HCT116 (cell line): ENCODE data around the gene DNM2. TPM values are rescaled to one million over a fixed set of nuclear protein-coding genes. Genes with fewer than 3 reads are reported as not detected.

Source experiments
- ATAC-seq: fragments of 200-7000 bp; cut with Tn5 transposase; 2 replicates; pipeline ENCODE4 v1.9.1; 2020; ENCODE audit warnings: mild to moderate bottlenecking, moderate library complexity
- BruUV-seq: library from RNA; stranded (reverse); fragments of 400-500 nt; replicated peaks from 2 replicates; lab custom pipeline; 2021; lab: Mats Ljungman, UMichigan
- CTCF ChIA-PET: fragments of 300-600 bp; sonication (Branson Sonifier 250); formaldehyde crosslinking; loops from one replicate; lab custom pipeline; 2021; ENCODE audit warnings: antibody characterized with exemption; lab: Charles Lee
- POLR2A ChIA-PET: fragments of 300-600, 350-600 bp; sonication (Branson Sonifier 250); formaldehyde crosslinking; loops from one replicate; lab custom pipeline; 2021; ENCODE audit warnings: antibody characterized with exemption; lab: Charles Lee
- RAD21 ChIA-PET, 2 experiments: fragments of 300-600 bp; sonication (Branson Sonifier 250); formaldehyde crosslinking; loops; one replicate each; lab custom pipeline; 2023; ENCODE audit warnings: low total read pairs in 2 of 2; ENCODE audit not compliant: uncharacterized antibody in 2 of 2, unreplicated experiment in 2 of 2, low non-redundant PET in 1 of 2; lab: Charles Lee
- DNase-seq: peaks from one replicate; pipeline ENCODE4 v3.0.0-alpha.2; 2010; ENCODE audit warnings: low read depth, low spot score
- H2AFZ ChIP-seq: fragments of 200-600 bp; shearing (Covaris generic), sonication (generic); 2 replicates; pipeline ENCODE4 v1.6.1; 2017; ENCODE audit warnings: low read depth, mixed run types, mixed read lengths, antibody characterized with exemption, low read length; ENCODE audit not compliant: poor library complexity, severe bottlenecking
- H3K27ac ChIP-seq: 2 replicates; pipeline ENCODE4 v1.5.1; 2012; ENCODE audit warnings: low read depth, low read length
- H3K27me3 ChIP-seq: fragments of 200-600 bp; sonication (generic); 2 replicates; pipeline ENCODE4 v1.6.1; 2016; ENCODE audit warnings: mixed run types, low read length, mixed read lengths; ENCODE audit not compliant: insufficient read depth
- H3K36me3 ChIP-seq, 2 experiments: fragments of 200-500 bp in 1 of 2; fragments of 200-600 bp in 1 of 2; sonication (Bioruptor generic) in 1 of 2; sonication (generic) in 1 of 2; 2 replicates each; pipeline versions ENCODE4 v1.5.1 to v1.6.1; 2014 to 2016; ENCODE audit warnings: low read length in 2 of 2, inconsistent platforms in 1 of 2, mixed read lengths in 1 of 2, mixed run types in 1 of 2; ENCODE audit not compliant: insufficient read depth in 2 of 2, control insufficient read depth in 1 of 2
- H3K4me1 ChIP-seq, 2 experiments: fragments of 200-600 bp in 1 of 2; sonication (generic) in 1 of 2; 2 replicates each; pipeline versions ENCODE4 v1.5.1 to v1.6.1; 2012 to 2017; ENCODE audit warnings: low read length in 2 of 2, inconsistent platforms in 1 of 2, mild to moderate bottlenecking in 1 of 2, mixed read lengths in 1 of 2, mixed run types in 1 of 2, moderate library complexity in 1 of 2; ENCODE audit not compliant: insufficient read depth in 2 of 2, control insufficient read depth in 1 of 2
- H3K4me2 ChIP-seq: fragments of 200-600 bp; sonication (generic); 2 replicates; pipeline ENCODE4 v1.6.1; 2017; ENCODE audit warnings: mixed run types, low read length, mixed read lengths
- H3K4me3 ChIP-seq, 2 experiments: fragments of 200-600 bp in 1 of 2; sonication (generic) in 1 of 2; replicated peaks in 1 of 2; 2 replicates each; pipeline ENCODE4 v1.5.1; 2011 to 2016; ENCODE audit warnings: low read length in 2 of 2, control low read depth in 1 of 2, low read depth in 1 of 2, mild to moderate bottlenecking in 1 of 2, mixed read lengths in 1 of 2, mixed run types in 1 of 2
- H3K79me2 ChIP-seq: fragments of 200-600 bp; sonication (generic); 2 replicates; pipeline ENCODE4 v1.6.1; 2017; ENCODE audit warnings: mild to moderate bottlenecking, mixed run types, low read length, moderate library complexity, mixed read lengths; ENCODE audit not compliant: insufficient read depth
- H3K9ac ChIP-seq: fragments of 200-600 bp; sonication (generic); 2 replicates; pipeline ENCODE4 v1.6.1; 2016; ENCODE audit warnings: low read length, mixed read lengths
- H3K9me2 ChIP-seq: fragments of 200-600 bp; sonication (generic), shearing (Covaris generic); 2 replicates; pipeline ENCODE4 v1.6.1; 2017; ENCODE audit warnings: mixed run types, mild to moderate bottlenecking, moderate library complexity; ENCODE audit not compliant: insufficient read depth
- H3K9me3 ChIP-seq, 2 experiments: fragments of 200-500 bp in 1 of 2; fragments of 200-600 bp in 1 of 2; sonication (Bioruptor generic) in 1 of 2; sonication (generic) in 1 of 2; 2 replicates each; pipeline ENCODE4 v1.6.1; 2014 to 2017; ENCODE audit warnings: low read length in 2 of 2, mixed read lengths in 2 of 2, inconsistent platforms in 1 of 2, low read depth in 1 of 2, mild to moderate bottlenecking in 1 of 2, mixed run types in 1 of 2, moderate library complexity in 1 of 2; ENCODE audit not compliant: control insufficient read depth in 1 of 2, insufficient read depth in 1 of 2
- H4K20me1 ChIP-seq: fragments of 200-600 bp; sonication (generic), shearing (Covaris generic); 2 replicates; pipeline ENCODE4 v1.6.1; 2017; ENCODE audit warnings: mixed run types, mild to moderate bottlenecking, moderate library complexity; ENCODE audit not compliant: insufficient read depth
- CEBPB ChIP-seq: IDR thresholded peaks from 2 replicates; pipeline ENCODE4 v1.6.1; 2012; ENCODE audit warnings: low read depth
- EGR1 ChIP-seq: IDR thresholded peaks from 2 replicates; pipeline ENCODE4 v1.6.1; 2012; ENCODE audit warnings: low read depth
- ELF1 ChIP-seq: IDR thresholded peaks from 2 replicates; pipeline ENCODE4 v1.6.1; 2012; ENCODE audit warnings: low read depth, borderline replicate concordance
- EZH2 ChIP-seq: fragments of 200-600 bp; sonication (generic); IDR thresholded peaks from 2 replicates; pipeline ENCODE4 v1.6.1; 2017; ENCODE audit warnings: antibody characterized with exemption, mixed run types
- EZH2phosphoT487 ChIP-seq: fragments of 200-600 bp; IDR thresholded peaks from 2 replicates; pipeline ENCODE4 v1.6.1; 2018; ENCODE audit warnings: antibody characterized with exemption, borderline replicate concordance
- FOSL1 ChIP-seq: IDR thresholded peaks from 2 replicates; pipeline ENCODE4 v1.6.1; 2012; ENCODE audit warnings: low read depth
- JUND ChIP-seq: IDR thresholded peaks from 2 replicates; pipeline ENCODE4 v1.6.1; 2012
- POLR2A ChIP-seq: IDR thresholded peaks from 2 replicates; pipeline ENCODE4 v1.7.0; 2011; ENCODE audit warnings: borderline replicate concordance; ENCODE audit not compliant: insufficient read depth, insufficient read length; ENCODE audit errors: extremely low read depth
- RAD21 ChIP-seq: IDR thresholded peaks from 2 replicates; pipeline ENCODE4 v1.6.1; 2012; ENCODE audit warnings: low read depth, mild to moderate bottlenecking
- SIN3A ChIP-seq: IDR thresholded peaks from 2 replicates; pipeline ENCODE4 v1.6.1; 2012; ENCODE audit warnings: low read depth
- SP1 ChIP-seq: IDR thresholded peaks from 2 replicates; pipeline ENCODE4 v1.6.1; 2012; ENCODE audit warnings: low read depth
- TCF7L2 ChIP-seq: IDR thresholded peaks from 2 replicates; pipeline ENCODE4 v1.7.0; 2011; ENCODE audit warnings: borderline replicate concordance, inconsistent platforms; ENCODE audit not compliant: insufficient read depth, insufficient read length; ENCODE audit errors: extremely low read depth
- YY1 ChIP-seq: IDR thresholded peaks from 2 replicates; pipeline ENCODE4 v1.6.1; 2011; ENCODE audit warnings: low read length, low read depth, moderate library complexity, mild to moderate bottlenecking; ENCODE audit not compliant: insufficient replicate concordance; ENCODE audit errors: extremely low read depth
- ZNF274 ChIP-seq: fragments of 200-500 bp; sonication (Bioruptor generic); IDR thresholded peaks from 2 replicates; pipeline ENCODE4 v1.6.1; 2014; ENCODE audit warnings: mild to moderate bottlenecking, low read depth, low read length, inconsistent platforms
- intact Hi-C: fragments of 100-400 bp; cut with micrococcal nuclease; formaldehyde crosslinking; loops from 2 replicates; pipeline ENCODE4 v1.10.0; 2022
- total RNA-seq: library from RNA; stranded (reverse); gene quantifications from one replicate; pipeline ENCODE4 v1.2.1, GENCODE V29; 2021; ENCODE audit not compliant: unreplicated experiment
- TF ChIP-seq, protein P1 (sequence below), 3 experiments: fragments of 200-600 bp in 1 of 3; sonication (generic) in 1 of 3; IDR thresholded peaks in 2 of 3; conservative IDR thresholded peaks in 1 of 3; 2 replicates each; pipeline ENCODE4 v1.5.1; 2012 to 2017; ENCODE audit warnings: low read depth in 2 of 3, low read length in 2 of 3, antibody characterized with exemption in 1 of 3, borderline replicate concordance in 1 of 3, control low read depth in 1 of 3, mild to moderate bottlenecking in 1 of 3, mixed read lengths in 1 of 3, mixed run types in 1 of 3, moderate library complexity in 1 of 3; ENCODE audit not compliant: insufficient read depth in 1 of 3
- TF ChIP-seq, protein P2 (sequence below): IDR thresholded peaks from 2 replicates; pipeline ENCODE4 v1.6.1; 2012; ENCODE audit warnings: low read depth
- TF ChIP-seq, protein P3 (sequence below): IDR thresholded peaks from 2 replicates; pipeline ENCODE4 v1.6.1; 2012
- TF ChIP-seq, protein P4 (sequence below): IDR thresholded peaks from 2 replicates; pipeline ENCODE4 v1.6.1; 2012

Gene DNM2
- total RNA-seq, 1 experiment from 2014 or later = 183 TPM

DNA sequence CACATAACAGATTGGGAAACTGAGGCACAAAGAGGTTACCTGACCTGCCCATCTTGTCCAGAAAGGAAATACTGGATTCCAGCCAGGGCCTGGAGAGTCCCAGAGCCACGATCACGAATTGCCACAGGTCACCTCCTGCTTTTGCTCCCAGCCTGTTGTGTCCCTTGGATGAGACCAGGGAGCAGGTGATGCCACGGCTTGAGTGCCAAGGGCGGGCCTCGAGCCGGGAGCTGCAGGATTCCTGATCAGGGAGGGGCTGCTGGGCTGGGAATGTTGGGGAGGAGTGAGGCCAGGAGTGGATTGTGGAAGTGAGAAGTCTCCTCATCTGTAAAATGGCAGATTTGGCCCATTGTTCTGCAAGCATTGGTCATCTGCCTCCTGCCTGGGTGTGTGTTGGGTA is 29.4 kb downstream of the DNM2 start (continued):
- TF ChIP-seq, protein P1, sequence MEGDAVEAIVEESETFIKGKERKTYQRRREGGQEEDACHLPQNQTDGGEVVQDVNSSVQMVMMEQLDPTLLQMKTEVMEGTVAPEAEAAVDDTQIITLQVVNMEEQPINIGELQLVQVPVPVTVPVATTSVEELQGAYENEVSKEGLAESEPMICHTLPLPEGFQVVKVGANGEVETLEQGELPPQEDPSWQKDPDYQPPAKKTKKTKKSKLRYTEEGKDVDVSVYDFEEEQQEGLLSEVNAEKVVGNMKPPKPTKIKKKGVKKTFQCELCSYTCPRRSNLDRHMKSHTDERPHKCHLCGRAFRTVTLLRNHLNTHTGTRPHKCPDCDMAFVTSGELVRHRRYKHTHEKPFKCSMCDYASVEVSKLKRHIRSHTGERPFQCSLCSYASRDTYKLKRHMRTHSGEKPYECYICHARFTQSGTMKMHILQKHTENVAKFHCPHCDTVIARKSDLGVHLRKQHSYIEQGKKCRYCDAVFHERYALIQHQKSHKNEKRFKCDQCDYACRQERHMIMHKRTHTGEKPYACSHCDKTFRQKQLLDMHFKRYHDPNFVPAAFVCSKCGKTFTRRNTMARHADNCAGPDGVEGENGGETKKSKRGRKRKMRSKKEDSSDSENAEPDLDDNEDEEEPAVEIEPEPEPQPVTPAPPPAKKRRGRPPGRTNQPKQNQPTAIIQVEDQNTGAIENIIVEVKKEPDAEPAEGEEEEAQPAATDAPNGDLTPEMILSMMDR (IDR thresholded peaks at IDR 0.05 in 2 of 3, conservative IDR thresholded peaks at IDR 0.05 in 1 of 3; ENCODE audit: borderline replicate concordance in 1 of 3, insufficient read depth in 1 of 3, low read depth in 2 of 3, low read length in 2 of 3) = no peak

DNA sequence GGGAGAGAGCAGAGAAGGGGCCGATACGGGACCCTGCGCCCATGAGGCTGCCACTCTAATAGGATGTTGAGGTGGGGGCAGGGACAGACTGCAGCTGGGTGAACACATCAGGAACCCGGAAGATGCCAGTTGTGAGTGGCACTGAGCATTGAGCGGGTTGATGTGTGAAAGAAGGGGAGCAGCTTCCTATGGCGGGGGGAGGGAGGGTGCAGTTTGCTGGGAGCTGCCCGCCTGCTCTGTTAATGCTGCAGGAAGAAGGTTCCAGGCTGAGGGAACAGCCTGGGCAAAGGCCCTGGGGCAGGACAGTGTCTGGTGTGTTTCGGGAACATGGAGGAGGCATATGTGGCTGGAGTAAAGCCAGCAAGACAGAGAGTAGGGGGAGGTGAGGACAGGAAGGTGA is 29.8 kb downstream of the DNM2 start:
- H3K79me2 ChIP-seq = peaks cover 92% of the 10 kb centered on the region
- no peaks in the 10 kb centered on the region for H3K9me2 ChIP-seq
- no TSS peak for BruUV-seq
- ChIA-PET RAD21 (no interaction called here), CTCF (no interaction called here), POLR2A (no interaction called here)
- H3K27me3 ChIP-seq = no peaks in the 10 kb centered on the region
- peak overlapping the region; percentile 93 for H3K27ac ChIP-seq
- DNase-seq = no peak
- intact Hi-C loops = no loop called here
- H3K9me3 ChIP-seq = no peaks in the 10 kb centered on the region
- peak overlapping the region; percentile 85 for H3K4me2 ChIP-seq
- H4K20me1 ChIP-seq = peaks cover 8% of the 10 kb centered on the region; the same call in 1 of the 2 replicates
- no peaks in the 10 kb centered on the region for H3K36me3 ChIP-seq
- H3K9ac ChIP-seq = 0 out of 2 replicates have a peak overlapping the region, but pooled peaks have one; percentile 20
- H3K4me1 ChIP-seq = peaks cover 67% of the 10 kb centered on the region in 2 experiments
- no peak overlapping the region for H3K4me3 ChIP-seq
- H2AFZ ChIP-seq = no peak overlapping the region
- ATAC-seq = no peak
- TF ChIP-seq, protein P2, sequence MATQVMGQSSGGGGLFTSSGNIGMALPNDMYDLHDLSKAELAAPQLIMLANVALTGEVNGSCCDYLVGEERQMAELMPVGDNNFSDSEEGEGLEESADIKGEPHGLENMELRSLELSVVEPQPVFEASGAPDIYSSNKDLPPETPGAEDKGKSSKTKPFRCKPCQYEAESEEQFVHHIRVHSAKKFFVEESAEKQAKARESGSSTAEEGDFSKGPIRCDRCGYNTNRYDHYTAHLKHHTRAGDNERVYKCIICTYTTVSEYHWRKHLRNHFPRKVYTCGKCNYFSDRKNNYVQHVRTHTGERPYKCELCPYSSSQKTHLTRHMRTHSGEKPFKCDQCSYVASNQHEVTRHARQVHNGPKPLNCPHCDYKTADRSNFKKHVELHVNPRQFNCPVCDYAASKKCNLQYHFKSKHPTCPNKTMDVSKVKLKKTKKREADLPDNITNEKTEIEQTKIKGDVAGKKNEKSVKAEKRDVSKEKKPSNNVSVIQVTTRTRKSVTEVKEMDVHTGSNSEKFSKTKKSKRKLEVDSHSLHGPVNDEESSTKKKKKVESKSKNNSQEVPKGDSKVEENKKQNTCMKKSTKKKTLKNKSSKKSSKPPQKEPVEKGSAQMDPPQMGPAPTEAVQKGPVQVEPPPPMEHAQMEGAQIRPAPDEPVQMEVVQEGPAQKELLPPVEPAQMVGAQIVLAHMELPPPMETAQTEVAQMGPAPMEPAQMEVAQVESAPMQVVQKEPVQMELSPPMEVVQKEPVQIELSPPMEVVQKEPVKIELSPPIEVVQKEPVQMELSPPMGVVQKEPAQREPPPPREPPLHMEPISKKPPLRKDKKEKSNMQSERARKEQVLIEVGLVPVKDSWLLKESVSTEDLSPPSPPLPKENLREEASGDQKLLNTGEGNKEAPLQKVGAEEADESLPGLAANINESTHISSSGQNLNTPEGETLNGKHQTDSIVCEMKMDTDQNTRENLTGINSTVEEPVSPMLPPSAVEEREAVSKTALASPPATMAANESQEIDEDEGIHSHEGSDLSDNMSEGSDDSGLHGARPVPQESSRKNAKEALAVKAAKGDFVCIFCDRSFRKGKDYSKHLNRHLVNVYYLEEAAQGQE = no peak
- no peak for TF ChIP-seq ELF1
- TF ChIP-seq YY1 = no peak
- TF ChIP-seq, protein P3, sequence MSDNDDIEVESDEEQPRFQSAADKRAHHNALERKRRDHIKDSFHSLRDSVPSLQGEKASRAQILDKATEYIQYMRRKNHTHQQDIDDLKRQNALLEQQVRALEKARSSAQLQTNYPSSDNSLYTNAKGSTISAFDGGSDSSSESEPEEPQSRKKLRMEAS = no peak
- no peak for TF ChIP-seq TCF7L2
- no peak for TF ChIP-seq POLR2A
- TF ChIP-seq, protein P1 (IDR thresholded peaks at IDR 0.05 in 2 of 3, conservative IDR thresholded peaks at IDR 0.05 in 1 of 3; ENCODE audit: borderline replicate concordance in 1 of 3, insufficient read depth in 1 of 3, low read depth in 2 of 3, low read length in 2 of 3) = no peak
- TF ChIP-seq JUND = no peak
- no peak for TF ChIP-seq EZH2phosphoT487
- TF ChIP-seq RAD21 = no peak
- TF ChIP-seq CEBPB = no peak
- TF ChIP-seq ZNF274 = no peak
- TF ChIP-seq SIN3A = no peak
- no peak for TF ChIP-seq EGR1
- TF ChIP-seq, protein P4, sequence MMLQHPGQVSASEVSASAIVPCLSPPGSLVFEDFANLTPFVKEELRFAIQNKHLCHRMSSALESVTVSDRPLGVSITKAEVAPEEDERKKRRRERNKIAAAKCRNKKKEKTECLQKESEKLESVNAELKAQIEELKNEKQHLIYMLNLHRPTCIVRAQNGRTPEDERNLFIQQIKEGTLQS = no peak
- TF ChIP-seq SP1 = no peak
- TF ChIP-seq EZH2 = no peak
- no peak for TF ChIP-seq FOSL1
